ENCODE measurements around the gene UQCC3.
"Not testable (repeated sequence)": the region's sequence is repeated elsewhere in the genome, so short reads cannot be mapped to it uniquely, and the experiment has no call there.

Gene UQCC3

DNA sequence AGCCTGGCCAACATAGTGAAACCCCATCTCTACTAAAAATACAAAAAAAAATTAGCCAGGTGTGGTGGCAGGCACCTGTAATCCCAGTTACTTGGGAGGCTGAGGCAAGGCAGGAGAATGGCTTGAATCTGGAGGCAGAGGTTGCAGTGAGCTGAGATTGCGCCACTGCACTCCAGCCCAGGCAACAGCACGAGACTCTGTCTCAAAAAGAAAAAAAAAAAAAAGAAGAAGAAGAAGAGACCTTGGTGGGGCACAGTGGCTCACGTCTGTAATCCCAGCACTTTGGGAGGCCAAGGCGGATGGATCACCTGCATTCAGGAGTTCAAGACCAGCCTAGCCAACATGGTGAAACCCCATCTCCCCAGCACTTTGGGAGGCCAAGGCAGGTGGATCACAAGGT, 32.4 kb downstream of the UQCC3 start:
- DNase-seq = not testable (repeated sequence)

DNA sequence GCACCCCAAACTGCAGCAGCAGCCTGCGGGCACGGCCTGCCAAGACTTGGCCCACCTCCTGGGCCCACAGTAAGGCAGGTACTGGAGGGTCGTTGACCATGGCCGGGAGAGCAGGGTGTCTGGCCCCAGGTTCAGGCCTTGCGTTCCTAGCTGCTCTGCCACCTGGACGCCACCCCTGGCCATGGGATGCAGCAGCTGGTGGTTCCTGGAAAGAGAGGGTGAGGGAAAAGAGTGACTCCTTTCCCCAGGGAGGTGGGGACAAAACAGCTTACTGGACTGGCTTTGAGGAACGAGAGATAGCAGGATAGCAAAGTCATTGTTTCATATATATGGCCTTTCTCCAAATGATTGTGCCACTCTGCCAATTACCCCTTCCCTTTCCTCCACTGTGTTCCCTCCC, 33.9 kb downstream of the UQCC3 start:
- DNase-seq = no peak

DNA sequence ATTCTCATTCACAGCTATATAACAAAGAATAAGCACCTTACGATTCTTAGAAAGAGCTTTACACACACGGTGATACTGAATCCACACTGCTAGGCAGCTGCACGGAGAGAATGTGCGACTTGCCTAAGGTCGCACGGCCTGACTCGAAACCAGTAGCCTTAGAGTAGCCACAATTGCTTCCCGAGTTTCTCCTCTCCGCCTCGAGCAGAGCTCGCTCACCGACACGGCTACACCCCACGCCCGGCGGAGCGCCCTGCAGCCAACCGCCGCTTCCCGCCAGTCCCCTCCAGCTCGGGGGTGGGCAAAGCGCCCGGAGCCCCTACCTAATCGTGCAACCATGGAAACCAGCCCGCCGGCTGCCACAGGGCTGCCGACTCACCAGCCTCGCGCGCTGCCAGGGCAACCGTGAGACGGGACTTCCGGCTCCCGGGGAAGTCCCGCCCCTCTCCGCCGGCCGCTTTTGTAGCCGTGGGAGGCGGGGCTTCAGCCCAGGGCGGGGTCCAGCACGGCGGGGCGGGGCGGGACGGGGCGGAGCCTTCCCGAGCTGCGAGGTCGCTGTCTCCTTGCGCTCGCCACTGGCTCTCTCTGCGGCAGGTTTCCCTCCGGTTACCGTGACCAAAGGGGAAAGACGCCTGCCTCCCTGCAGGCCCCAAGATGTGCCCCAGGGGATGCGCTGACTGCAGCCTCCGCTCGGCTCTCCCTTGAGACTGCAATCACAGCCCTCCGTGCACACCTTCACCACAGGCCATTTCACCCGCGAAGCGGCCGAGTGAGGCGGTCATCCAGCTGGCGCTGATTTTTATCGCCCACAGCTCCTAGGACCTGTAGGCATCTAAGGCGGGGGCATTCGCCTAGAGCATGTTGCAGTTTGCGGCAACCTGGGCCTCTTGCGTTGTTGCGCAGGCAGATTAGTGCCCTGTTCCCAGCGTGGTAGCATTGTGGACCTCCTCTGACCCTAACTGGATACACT, 34.7 kb downstream of the UQCC3 start:
- DNase-seq = peak; percentile 93

DNA sequence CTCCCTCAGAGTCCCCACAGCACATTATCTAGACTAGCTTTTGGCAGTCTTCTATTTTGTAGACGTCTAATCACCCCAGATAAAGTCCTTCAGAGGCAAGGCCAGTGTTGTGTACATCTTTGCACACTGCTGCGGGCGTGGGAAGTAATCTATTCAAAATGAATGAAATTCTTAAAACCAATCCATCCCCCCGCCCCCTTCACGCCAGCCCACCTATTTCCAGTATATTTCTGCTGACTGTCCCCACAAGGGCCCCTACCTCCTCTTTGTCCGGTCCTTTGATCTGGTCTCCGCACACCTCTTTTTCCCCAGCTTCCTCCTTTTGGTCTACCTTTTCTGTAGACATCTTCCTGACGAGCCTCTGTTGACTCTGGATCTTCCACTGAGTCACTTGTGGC, 35.4 kb downstream of the UQCC3 start:
- no peak for DNase-seq

DNA sequence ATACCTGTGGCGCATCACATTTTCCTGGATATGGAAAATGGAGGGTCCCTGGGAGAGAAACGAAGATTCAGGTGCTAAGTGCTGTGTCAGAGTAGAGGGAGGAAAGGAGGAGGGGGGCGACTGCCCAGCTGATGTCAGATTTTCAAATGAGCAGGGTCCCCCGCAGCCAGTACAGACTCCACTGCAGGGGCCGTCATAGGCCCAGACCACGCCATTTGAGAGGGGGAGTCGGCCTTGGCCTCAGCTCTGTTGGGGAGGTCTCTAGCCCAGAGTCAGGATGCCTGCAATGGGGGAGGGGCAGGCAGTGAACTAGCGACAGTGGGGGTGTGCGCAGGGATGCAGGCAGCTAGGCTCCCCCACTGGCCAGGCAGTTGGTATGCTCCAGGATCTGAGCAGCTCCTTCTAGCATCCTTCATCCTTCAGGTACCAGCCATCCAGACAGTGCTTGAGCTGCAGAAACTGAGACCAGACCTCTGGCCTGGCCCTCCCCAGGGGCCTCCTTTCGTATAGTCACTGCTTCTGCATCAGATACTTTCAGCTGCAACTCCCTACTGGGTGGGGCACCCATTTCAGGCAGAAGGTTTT, 35.9 kb downstream of the UQCC3 start, which contains the start of the genes BSCL2 and GNG3:
TSS of gene BSCL2 (minus strand) at position 148 of the 585 bp plus-strand sequence. CDS start 229 bp downstream, outside the sequence.
TSS of gene GNG3 (plus strand) at position 400 of the 585 bp plus-strand sequence. CDS start 620 bp downstream, outside the sequence.
- no peak for DNase-seq

DNA sequence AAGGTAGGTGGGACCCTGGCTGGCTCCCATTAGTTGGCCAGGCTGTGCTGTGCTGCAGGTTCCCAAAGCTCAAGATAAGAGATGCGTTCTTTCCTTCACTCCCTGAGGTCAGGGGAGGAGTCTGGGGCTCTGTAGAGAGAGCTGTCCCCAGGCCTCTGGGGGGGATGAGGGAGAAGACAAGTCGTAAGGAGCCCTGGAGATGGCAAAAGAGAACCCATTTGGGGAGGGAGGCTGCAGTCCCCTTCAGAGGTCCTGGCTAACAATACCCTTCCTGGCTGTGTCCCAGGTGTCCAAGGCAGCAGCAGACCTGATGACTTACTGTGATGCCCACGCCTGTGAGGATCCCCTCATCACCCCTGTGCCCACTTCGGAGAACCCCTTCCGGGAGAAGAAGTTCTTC, 36.9 kb downstream of the UQCC3 start:
- no peak for DNase-seq

DNA sequence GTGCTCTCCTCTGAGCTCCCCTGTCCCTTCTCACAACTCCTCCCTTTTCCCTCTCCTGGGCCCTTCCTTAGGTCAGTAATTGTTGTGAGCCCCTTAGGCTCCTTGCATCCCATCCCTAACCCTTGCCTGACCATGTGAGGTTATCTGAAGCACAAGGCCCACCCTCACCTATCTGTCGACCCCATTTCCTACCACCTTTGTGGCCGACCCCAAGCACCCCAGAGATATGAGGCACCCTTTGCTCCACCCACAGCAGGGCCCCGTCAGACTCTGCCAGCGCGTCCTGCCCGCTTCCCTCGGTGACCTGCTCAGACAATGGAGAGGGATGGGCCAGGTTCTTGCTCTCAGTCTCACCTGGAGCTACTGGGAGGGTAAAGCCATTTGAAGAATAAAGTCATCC, 37.3 kb downstream of the UQCC3 start:
- no peak for DNase-seq

DNA sequence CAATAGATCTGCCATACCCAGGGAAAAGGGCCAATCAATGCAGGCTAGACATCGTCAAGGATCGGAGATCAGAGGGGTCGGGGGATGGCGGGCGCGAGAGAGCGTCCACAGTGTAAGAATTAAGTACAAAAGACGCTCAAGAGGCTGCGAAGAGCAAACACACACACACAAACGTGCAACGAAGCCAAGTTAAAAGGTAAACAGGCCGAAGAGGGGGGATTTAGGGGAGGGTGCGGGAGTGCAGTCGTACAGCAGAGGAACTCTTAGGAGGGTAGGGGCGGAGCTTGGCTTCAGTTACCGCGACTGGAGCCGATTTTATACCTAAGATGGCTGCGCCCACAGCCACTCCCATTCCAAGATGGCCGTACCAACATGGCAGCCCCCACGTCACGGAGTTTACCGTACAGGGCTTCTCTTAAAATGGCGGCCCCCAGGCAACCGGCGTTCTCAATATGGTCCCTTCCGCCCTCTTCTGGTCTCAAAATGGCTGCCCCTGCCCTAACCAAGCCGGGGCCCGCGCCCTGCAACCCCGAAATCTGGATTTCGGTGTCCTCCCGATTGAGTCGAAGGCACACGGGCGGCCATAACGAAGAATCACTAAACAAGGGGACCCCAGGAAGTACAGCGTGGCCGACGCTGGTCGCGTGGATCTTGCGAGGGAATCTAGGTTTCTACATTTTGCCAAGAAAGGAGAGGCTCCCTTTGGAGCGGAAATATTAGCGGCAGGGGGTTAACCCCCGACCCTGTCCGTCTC, 38.0 kb downstream of the UQCC3 start:
- peak; percentile 98 for DNase-seq

DNA sequence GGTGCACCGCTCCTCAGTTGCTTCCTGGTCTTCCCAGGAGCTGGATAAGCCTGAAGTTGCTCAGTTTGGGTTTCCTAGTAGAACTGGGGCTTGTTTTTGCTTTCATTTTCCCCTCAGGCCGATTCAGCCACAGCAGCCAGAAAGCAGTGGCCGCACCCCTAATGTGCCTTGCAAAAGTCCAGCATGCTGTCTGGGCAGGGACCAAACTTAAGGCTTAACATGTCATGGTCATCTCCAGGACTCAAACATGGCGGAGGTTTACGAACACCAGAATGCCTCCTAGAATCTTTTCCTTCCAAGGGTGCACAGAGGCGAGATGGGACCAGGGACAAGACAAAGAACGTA, 38.5 kb downstream of the UQCC3 start:
- no peak for DNase-seq

DNA sequence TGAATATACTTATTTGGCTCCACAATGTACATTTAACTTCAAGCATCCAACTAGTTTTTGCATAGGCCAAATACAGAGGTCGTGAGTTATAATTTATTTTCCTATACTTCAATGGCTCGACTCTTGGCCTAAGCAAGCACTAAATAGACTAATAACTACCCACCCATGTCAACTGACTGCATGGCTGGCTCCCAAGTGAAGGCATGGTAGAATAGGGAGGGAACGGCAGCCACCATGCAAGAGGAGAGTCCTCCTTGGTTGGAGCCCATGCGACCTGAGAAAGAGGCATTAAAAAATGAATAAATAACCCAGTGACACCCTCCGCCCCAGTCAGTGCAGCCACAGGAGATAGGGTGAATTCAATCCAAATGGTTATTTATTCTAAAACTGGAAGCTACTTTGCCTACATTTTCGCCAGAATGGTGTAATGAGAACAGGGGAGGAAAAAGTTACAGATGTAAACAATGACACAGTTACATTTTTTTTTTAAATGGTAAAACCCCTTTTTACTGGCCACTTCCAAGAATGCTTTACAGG, 40.9 kb downstream of the UQCC3 start:
- DNase-seq = no peak

DNA sequence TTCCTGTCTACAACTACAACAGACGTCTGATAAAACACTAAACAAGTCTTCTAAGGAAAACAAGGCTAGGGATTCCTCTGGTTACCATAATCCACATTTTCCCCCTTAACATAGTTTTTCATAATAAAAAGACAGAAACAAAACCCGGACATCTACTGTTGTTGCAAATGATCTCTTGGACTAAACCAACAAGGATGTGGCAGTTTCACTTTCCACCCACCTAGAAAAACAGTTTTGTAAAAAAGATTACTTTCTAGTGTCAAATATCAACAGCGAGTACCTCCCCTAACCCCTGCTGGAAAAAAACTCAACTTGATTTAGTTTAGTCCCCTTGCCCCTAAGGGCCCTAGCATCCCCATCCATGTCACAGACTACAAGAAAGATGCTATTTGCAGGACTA, 41.4 kb downstream of the UQCC3 start:
- no peak for DNase-seq

DNA sequence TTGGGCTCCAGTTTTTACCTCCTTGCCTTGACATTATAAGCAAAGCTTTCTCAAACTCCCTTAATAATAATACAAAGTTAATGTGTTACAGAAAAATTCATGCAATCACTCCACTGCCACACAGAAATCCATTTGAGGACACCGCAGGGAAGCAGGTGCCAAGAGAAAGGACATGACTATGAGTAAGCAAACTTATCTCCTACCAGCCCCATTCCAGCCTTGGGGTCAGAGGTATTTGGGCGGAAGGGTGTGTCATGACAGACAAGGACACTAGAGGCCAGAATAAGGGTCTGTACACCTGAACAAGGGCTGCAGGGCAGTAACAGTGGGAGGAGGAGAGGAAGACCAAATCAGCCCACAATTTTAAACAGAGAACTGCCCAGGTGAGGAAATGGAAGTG, 41.9 kb downstream of the UQCC3 start:
- DNase-seq = no peak

DNA sequence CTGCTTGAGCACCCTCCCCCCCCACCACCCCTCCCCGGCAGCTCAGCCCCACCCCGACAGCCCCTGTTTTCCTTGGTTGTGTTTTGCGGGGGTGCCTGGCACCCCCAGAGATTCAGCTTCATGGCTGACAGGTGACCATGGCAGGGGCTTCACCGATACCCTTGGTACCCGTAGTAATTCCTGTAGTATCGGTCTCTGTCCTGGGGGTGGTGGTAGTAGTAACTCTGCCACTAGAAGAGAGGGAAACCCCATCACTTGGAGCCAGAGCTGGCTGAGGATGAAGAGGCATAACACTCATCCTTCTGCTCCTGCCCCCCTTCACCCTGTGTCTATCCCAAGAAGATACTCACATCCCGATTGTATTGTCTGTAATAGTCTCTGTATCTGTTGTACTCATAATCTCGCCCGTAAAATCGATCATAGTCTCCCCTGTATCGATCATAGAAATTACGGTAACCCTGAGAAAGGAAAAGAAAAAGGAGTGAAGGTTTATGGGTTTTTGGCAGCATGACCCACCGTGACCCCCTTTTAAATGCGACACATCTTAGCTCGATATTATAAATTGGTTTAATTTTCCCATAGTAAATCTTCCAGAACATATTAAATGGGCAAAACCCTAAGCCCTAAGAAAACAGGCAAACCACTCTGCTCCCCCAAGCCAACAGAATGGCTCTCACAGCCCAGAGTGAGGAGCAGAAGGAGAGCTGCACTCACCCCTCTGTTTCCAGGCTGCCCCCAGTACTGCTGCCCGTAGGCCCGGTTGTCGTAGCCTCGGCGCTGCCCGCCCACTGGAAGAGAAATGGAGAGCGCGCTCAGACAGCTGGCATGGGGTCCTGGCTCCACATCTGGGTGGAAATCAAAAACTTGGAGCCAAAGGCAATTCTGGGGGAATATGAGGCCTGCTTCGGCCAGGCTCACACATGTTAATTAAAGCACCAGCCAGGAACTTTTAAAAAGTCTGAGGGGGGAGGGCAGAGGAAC, 44.0 kb downstream of the UQCC3 start:
- no peak for DNase-seq

DNA sequence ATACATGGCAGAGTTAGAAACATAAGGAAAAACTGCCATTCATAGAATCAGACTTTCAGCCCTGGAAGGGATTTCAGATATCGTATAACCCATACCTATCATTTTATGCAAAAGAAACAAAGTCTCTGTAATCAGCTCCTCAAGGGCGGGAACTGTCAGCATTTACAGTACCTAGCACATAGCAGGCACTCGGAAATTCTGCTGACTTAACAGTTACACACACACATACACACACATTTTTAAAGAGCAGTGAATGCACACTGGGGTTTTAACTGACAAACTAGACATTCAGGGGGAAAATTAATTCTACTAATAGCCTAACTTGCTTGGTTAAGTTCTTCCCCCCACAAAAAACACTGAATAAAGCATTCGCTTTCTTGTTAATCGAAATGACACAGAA, 44.7 kb downstream of the UQCC3 start:
- DNase-seq = no peak

DNA sequence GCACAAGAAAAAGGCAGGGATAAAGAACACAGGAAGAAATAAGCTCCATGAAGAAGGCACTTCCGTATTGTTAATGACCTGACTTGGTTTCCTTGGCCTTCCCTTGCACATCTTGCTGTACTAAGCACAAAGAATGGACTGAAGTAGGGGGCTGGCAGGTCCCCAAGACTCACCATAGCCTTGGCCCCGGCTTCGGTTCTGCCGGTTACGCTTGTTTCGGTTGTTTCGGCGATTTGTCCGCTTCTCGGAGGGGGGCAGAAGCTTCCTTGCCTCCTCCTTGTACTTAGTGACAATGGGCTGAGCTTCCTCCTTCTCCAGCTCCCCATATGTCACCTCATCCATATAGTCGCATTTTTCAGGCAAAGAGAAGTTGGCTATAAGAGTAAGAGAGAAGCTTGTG, 45.3 kb downstream of the UQCC3 start:
- DNase-seq = no peak

DNA sequence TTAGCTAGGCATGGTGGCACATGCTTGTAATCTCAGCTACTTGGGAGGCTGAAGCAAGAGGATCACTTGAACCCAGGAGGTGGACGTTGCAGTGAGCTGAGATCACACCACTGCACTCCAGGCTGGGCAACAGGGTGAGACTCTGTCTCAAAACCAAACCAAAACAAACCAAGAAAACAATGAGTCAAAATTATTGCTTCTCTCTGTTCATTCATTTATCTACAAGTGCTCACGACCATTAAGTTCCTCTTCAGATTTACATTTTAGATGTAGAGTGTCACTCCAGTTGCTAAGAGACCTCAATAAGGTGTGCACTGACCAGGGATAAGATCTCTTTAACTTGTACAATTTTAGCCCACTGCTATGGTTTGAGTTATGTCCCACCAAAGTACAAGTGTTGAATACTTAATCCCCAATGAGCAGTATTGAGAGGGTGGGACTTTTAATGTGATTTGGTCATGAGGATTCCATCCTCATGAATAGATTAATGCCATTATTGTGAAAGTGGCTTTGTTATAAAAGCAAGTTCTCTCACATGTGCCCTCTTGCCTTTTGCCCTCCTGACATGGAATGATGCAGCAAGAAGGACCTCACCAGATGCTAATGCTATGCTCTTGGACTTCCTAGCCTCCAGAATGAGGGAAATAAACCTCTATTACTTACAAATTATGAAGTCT, 48.0 kb downstream of the UQCC3 start:
- DNase-seq = no peak

DNA sequence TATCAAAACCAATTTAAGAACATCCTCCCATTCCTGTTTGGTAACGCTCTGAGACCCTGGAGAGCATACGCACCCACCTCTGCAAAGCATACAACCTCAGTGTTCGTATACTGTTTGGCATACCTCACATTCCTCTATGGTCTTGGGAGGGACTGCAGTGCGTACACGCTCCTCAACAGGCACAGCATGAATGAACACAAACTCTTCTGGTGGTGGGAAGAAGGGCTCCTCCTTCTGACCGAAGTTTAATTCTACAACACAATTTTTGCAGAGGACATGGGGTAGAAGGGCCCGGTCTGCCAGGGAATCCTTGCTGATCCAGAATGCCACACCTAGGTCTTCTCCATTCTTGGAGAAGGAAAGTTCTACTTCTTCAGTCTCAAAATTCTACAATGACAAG, 50.5 kb downstream of the UQCC3 start:
- peak; percentile 43 for DNase-seq
